GM19467 (cell line): ENCODE data around the gene SF3A2.

Source experiments
- ATAC-seq: cut with Tn5 transposase; IDR thresholded peaks from one replicate; pipeline ENCODE4 v1.9.1; 2021; ENCODE audit warnings: mild to moderate bottlenecking, moderate library complexity; ENCODE audit not compliant: unreplicated experiment

Gene SF3A2

DNA sequence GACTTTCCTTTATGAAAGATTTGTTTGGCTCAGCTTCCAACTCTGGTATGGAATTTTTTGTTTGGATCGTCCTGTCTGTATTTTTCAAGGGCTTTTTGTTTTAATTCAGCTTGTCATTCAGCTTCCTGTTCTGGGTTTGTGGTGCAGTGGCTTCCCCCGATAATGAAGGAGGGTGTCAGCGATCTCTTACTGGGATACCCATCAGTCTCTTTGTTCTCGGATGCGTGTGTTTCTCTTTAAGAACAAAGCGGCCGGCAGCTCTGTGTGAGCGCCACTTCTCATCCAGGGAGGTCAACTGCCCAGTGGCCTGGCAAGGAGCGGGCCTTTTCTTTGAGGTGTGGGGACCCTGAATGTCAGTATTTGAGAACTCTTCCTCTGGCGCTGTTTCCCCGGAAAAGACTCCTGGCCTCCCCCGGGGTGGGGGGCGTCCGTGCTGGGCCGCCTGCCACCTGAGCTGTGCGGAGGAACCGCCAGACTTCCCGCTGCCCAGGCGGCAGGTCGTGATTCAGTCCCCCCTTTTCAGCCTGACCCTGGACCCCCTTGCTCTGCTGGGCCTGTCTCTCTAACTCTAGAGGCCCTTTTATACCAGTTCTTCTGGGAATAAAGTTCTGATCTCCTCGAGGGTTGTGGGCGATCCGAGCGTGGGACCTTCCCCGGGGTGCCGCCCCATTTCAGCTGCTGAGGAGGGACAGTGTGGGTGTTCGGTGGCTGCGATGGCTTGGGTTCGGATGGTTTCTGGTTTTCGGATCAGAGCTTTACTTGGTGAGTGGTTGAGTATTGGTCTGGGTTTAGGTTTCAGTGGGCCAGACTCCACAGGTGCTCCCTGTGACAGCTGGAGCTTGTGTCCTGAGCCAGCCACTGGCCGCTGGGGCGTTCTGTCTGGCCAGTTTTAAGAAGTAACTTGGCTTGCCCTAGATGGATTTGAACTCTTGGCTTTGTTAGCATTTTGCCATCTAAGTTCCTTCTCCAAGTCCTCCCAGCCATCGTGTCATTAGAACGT is 3.4 kb downstream of the SF3A2 start:
- ATAC-seq = no peak

DNA sequence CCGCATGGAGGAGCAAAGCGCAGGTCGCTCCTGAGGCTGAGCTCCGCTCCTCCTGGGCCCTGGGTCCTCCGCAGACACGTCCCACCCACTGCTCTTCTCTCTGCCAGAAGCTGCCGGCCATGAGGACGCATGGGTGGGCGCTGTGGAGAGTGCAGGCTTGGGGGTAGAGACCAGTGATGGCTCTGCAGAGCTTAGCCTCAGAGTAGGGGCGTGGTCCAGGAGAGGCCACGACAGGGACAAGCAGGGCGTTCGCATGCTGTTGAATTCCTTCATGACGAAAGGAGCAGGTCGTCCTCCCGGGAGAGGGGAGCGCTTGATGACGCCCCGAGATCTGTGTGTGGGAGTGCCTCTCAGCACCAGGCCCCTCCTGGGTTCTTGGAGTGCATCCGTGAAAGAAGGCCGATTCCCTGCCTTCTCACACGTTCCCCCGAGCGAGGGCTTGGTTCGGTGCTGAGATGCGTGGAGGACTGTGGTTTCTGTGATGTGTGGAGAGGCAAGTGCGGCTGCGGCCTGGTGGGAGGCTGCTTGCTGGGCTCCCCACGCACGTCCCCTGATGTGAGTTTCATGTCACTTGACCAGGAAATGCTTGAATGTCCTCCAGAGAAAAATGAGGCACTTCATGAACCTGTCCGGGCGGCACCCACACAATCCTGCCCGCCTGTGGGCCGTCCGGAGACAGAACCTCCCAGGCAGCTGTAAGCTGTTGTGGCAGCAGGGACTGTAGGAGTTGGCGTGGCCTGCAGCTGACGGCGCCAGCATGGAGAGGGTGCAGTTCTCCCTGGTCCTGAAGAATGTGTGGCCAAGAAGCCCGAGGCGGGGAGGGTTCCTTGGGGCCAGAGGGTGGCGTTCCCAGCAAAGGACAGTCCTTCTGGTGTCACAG is 4.5 kb downstream of the SF3A2 start:
- no peak for ATAC-seq

DNA sequence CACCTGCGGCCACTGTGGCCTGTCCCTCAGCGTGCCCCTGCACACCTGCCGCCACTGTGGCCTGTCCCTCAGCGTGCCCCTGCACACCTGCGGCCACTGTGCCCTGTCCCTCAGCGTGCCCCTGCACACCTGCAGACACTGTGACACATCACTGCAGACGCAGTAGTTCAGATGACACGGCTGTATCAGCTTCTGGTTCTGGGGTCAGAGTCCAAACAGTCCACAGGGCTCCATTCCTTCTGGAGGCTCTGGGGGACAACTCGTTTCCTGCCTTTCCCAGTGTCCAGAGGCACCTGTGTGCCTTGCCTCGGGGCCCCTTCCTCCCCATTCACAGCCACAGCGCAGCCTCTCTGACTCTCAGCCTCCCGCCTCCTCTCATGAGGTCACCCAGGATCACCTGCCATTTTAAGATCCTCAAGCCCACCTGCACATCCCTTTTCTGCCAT is 5.5 kb downstream of the SF3A2 start:
- ATAC-seq = no peak

DNA sequence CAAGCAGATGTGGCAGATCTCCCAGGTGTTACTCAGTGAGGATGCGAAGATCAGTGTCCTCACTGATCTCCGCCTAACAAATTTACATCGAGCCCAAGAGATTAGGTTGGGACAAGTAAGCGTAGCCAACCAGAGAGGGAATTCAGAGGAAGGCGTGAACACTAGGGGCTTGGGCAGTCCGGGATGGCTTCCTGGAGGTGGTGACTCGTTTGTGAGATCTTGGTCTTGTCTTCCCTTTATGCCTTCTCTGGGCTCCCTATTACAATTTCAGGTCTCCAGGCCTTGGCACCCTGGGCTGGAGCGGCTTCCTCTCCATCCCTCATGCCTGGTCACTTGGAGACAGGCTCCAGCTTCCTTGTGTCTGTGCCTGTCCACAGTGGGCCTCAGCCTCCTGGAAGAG is 6.2 kb downstream of the SF3A2 start:
- no peak for ATAC-seq

DNA sequence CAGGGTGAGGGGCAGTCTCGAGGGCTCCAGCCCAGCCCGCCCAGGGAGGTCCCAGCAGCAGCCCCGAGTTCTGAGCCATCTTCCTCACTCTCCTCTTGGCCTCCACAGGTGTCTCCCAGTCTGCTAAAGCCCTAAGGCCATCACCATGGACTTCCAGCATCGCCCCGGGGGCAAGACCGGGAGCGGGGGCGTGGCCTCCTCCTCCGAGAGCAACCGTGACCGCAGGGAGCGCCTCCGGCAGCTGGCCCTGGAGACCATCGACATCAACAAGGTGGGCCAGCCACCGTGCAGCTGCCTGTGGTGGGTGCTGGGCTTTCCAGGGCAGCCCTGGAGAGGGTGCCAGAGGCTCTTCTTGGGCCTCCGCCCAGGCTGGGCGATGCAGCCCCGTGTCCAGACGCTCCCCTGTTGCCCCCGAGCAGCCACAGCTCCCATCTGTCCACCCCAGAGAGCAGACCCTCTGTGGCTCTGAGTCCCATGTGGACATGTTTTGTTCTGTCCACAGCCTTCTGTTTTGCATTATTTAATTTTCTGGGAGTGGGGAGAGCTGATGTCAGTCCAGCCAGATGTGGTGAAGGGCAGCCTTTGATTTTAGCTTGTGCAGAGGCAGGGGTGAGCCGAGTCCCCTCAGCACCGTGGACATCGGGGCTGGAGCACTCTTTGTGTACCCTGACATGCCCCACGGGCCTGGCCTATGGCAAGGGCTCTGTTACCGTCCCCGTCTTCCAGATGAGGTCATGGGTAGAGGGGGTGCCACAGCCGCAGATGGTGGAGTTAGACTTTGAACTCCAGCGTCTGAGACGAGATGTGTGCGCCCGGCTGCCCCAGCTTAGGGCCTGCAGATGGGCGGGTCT is 6.9 kb downstream of the SF3A2 start:
- no peak for ATAC-seq

DNA sequence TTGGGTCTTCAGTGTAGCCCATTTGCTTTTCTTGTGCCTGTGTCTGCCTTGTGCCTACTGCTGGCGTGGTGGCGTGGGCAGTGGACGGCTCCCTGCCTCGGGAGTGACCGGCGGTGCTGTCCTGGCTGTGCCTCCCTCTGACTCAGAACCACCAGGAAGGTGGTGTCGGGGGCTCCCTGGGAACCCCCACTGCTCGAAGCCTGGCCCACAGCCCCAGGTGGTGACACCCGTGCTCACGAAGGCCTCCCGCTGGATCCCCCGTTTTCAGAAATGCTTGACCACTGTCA is 7.4 kb downstream of the SF3A2 start:
- ATAC-seq = no peak

DNA sequence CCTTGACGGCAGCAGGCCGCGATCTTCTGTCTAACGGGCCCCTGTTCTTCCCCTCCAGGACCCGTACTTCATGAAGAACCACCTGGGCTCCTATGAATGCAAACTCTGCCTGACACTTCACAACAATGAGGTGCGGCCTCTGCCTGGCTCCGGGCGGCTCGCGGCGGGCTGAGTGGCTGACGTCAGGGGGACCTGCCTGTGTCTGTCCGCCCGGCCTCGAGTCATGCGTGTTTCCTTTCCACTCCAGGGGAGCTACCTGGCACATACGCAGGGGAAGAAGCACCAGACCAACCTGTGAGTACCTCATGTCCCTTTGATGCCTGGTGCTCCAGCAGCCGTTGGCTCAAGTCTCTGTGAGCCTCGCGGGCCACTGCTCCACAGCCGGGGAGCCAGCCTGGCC is 7.9 kb downstream of the SF3A2 start:
- no peak for ATAC-seq

DNA sequence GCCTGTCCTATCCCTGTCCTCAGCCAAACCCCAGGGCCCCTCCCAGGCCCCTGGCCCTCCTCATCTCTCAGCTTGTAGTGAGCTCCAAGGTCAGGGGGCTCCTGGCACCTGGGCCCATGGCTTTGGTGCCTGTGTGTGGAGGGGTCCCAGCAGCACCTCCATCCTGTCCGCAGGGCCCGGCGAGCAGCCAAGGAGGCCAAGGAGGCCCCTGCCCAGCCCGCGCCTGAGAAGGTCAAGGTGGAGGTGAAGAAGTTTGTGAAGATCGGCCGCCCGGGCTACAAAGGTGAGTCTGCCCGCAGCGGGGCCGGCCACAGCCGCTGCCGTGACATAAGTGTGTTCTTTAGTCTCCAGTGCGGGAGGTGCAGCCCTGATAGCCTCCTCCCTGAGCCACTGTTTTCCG is 8.6 kb downstream of the SF3A2 start:
- no peak for ATAC-seq

DNA sequence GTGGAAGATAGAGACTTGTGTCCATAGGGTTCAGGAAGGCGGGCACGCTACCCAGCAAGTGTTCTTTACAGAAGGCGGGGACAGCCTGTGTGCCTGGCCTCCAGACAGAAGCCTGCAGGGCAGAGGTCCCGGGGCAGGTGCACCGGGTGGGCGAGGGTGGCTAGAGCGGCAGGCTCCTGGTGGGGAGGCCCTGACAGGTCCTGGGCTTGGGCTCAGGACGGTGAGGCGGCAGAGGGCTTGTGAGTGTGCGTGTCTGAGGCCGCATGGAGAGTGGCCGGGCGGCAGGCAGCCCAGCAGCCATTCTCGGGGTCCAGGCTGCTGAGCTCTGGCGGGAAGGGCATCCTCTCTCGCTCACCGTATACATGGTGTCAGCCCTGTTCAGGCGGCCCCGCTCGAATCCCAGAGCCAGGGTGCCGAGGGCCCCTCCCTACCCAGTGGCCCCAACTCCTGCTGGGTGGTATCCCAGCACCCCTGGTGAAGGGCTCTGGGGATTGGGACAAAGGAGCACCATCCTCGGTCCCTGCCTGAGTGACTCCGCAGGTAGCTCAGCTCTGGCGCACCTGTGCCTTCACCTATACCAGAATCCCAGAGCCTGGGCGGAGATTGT is 9.5 kb downstream of the SF3A2 start:
- ATAC-seq = no peak

DNA sequence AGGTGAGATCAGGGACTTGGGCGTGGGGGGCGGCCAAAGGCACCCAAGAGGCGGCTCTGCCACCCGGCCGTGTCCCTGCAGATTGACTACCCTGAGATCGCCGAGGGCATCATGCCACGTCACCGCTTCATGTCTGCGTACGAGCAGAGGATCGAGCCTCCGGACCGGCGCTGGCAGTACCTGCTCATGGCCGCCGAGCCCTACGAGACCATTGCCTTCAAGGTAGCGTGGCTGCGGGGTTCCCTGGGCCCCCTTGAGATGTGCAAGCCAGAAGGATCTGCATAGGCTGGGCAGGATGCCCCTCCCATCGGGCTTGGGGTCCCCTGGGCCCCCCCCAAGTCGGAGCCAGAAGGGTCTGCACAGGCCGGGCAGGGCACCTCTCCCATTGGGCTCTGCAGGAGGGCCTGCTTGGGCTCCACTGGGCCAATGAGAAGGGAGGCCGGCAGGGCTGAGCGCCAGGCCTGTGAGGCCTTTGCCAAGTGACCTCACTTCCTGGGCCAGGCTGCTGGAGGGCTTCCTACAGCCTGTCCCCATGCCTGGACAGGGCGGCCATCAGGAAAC is 10.3 kb downstream of the SF3A2 start:
- ATAC-seq = no peak

DNA sequence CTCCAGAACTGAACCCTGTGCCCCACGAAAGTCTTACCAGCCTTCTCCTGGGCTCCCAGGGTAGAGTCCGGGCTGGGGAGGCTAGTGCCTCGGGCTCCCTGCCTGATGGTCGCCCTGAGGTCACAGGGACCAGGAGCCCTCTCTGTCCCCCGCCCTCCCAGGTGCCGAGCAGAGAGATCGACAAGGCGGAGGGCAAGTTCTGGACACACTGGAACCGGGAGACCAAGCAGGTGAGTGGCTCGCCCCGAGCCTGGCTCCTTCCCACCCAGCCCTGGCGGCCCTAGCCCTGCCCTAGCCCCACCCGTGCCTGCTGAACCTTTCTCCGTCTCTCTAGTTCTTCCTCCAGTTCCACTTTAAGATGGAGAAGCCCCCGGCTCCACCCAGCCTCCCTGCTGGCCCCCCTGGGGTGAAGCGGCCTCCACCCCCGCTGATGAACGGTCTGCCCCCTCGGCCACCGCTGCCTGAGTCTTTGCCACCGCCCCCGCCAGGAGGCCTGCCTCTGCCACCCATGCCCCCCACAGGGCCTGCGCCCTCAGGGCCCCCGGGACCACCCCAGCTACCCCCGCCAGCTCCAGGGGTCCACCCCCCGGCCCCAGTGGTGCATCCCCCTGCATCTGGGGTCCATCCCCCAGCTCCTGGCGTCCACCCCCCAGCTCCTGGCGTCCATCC is 10.9 kb downstream of the SF3A2 start:
- no peak for ATAC-seq

DNA sequence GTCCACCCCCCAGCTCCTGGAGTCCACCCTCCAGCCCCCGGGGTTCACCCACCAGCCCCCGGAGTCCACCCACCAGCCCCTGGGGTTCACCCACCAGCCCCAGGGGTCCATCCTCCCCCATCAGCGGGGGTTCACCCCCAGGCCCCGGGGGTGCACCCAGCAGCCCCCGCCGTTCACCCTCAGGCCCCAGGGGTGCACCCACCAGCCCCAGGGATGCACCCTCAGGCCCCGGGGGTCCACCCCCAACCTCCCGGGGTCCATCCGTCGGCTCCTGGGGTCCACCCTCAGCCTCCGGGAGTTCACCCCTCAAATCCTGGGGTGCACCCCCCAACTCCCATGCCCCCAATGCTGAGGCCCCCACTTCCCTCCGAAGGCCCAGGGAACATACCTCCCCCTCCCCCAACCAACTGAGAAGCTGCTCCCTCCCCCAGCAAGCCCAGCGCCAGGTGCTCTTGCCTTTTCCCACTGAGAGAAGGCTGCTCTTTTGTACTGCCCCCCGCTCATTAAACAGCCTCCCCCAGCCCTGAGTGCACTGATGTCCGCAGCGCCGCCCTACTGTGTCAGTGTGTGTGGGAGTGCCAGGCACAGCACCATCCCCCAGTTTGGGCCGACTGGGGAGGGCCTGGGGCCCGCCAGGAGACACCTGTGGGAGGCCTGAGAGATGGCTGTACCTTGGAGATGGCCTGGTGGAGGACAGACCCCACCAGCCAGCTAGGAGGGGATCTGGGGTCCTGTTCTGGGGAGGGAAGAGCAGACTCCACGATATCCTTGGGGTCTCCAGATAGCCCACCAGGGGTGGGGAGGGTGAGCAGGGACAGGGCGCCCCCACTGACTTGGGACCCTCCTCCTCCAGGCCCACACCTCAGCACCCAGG is 11.7 kb downstream of the SF3A2 start:
- no peak for ATAC-seq

DNA sequence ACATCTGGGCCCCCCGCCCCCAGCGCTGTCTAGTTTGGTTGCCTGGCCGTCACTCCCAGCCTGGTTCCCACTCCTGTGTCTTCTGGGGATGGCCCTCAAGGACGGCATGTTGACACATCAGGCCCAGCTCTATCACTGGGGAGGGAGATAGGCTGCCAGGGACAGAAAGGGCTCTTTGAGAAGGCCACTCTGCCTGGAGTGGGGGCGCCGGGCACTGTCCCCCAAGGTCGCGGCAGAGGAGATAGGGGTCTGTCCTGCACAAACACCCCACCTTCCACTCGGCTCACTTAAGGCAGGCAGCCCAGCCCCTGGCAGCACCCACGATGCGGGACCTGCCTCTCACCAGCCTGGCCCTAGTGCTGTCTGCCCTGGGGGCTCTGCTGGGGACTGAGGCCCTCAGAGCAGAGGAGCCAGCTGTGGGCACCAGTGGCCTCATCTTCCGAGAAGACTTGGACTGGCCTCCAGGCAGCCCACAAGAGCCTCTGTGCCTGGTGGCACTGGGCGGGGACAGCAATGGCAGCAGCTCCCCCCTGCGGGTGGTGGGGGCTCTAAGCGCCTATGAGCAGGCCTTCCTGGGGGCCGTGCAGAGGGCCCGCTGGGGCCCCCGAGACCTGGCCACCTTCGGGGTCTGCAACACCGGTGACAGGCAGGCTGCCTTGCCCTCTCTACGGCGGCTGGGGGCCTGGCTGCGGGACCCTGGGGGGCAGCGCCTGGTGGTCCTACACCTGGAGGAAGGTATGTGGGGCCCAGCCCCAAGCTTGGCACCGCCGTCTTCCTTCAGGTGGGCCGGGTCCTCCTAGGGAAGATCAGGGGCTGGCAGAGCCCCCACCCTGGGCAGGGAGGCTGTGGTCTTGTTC is 12.6 kb downstream of the SF3A2 start, which contains the start of gene AMH:
AMH (plus strand) TSS at position 314 of the 857 bp plus-strand sequence; CDS start at position 324, 10 bp downstream.
- no peak for ATAC-seq

DNA sequence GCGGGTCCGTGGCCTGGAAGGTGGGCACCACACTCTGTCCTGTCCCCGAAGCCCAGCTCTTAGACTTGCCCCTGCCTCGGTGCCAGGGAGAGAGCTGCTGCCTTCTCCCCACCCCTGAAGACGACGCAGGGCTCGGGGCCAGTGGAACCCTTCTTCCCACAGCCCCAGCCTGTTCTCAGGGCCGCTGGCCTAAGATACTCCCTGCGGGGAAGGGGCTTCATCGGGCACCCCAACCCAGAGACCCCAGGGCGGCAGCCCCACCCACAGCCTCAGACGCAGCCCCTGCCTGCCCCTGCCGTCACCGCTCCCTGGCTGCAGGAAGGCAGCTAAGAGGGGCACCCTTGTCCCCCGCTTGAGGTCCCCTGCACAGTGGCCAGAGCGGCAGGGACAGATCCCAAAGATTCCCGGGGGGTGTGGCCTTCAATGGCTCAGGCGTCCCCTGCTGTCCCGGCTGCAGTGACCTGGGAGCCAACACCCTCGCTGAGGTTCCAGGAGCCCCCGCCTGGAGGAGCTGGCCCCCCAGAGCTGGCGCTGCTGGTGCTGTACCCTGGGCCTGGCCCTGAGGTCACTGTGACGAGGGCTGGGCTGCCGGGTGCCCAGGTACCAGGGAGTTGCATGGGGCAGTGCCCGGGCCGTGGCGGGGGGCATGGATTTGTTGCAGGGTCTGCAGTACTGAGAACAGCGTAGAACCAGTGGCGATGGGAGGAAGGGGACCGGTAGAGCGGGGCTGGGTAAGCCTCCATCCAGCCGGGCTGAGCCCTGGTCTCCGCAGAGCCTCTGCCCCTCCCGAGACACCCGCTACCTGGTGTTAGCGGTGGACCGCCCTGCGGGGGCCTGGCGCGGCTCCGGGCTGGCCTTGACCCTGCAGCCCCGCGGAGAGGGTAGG is 13.5 kb downstream of the SF3A2 start:
- ATAC-seq = no peak

DNA sequence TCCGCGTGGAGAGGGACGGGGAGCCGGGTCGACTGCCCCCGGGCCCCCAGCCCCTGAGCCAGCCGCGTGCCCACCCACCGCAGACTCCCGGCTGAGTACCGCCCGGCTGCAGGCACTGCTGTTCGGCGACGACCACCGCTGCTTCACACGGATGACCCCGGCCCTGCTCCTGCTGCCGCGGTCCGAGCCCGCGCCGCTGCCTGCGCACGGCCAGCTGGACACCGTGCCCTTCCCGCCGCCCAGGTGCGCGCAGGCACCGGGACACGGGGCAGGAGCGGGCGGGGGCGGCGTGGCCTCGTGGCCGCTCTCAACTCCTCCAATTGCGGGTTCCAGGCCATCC is 14.1 kb downstream of the SF3A2 start:
- no peak for ATAC-seq

DNA sequence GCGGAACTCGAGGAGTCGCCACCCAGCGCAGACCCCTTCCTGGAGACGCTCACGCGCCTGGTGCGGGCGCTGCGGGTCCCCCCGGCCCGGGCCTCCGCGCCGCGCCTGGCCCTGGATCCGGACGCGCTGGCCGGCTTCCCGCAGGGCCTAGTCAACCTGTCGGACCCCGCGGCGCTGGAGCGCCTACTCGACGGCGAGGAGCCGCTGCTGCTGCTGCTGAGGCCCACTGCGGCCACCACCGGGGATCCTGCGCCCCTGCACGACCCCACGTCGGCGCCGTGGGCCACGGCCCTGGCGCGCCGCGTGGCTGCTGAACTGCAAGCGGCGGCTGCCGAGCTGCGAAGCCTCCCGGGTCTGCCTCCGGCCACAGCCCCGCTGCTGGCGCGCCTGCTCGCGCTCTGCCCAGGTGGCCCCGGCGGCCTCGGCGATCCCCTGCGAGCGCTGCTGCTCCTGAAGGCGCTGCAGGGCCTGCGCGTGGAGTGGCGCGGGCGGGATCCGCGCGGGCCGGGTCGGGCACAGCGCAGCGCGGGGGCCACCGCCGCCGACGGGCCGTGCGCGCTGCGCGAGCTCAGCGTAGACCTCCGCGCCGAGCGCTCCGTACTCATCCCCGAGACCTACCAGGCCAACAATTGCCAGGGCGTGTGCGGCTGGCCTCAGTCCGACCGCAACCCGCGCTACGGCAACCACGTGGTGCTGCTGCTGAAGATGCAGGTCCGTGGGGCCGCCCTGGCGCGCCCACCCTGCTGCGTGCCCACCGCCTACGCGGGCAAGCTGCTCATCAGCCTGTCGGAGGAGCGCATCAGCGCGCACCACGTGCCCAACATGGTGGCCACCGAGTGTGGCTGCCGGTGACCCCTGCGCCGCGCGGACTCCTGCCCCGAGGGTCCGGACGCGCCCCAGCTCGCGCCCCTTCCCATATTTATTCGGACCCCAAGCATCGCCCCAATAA is 14.8 kb downstream of the SF3A2 start:
- ATAC-seq = no peak
